OCI-LY3 (cell line): ENCODE results near the gene OLA1.

Source experiments
- H2AFZ ChIP-seq: fragments of 200-600, 300-600 bp; shearing (Covaris generic); 2 replicates; pipeline ENCODE4 v1.6.0; 2014; ENCODE audit warnings: antibody characterized with exemption, low read depth, low read length
- H3K27ac ChIP-seq: fragments of 200-600, 300-600 bp; sonication (generic); 2 replicates; pipeline ENCODE4 v1.5.1; 2014; ENCODE audit warnings: mild to moderate bottlenecking, low read length, moderate library complexity, mixed read lengths
- H3K27me3 ChIP-seq: fragments of 200-600, 300-600 bp; sonication (generic); 2 replicates; pipeline ENCODE4 v1.6.1; 2014; ENCODE audit warnings: low read depth, low read length, mixed read lengths
- H3K36me3 ChIP-seq: fragments of 200-600, 300-600 bp; sonication (generic); replicated peaks from 2 replicates; pipeline ENCODE3; 2014; ENCODE audit warnings: low read depth, low read length, mixed read lengths
- H3K4me1 ChIP-seq: fragments of 300-600, 200-600 bp; sonication (generic); 2 replicates; pipeline ENCODE4 v1.6.1; 2014; ENCODE audit warnings: low read length, mixed read lengths
- H3K4me2 ChIP-seq: fragments of 200-600, 300-600 bp; sonication (generic); 2 replicates; pipeline ENCODE4 v1.6.1; 2014; ENCODE audit warnings: low read length, mixed read lengths
- H3K4me3 ChIP-seq: fragments of 300-600, 200-600 bp; sonication (generic); 2 replicates; pipeline ENCODE4 v1.5.1; 2014; ENCODE audit warnings: antibody characterized with exemption, mild to moderate bottlenecking, low read length, moderate library complexity
- H3K79me2 ChIP-seq: fragments of 300-600, 200-600 bp; shearing (Covaris generic); 2 replicates; pipeline ENCODE4 v1.6.1; 2014; ENCODE audit warnings: mild to moderate bottlenecking, low read length, mixed read lengths
- H3K9ac ChIP-seq: fragments of 300-600, 200-600 bp; shearing (Covaris generic); 2 replicates; pipeline ENCODE4 v1.6.0; 2014; ENCODE audit warnings: mild to moderate bottlenecking, low read length, moderate library complexity
- H3K9me3 ChIP-seq: fragments of 200-600, 300-600 bp; shearing (Covaris generic); 2 replicates; pipeline ENCODE4 v1.6.1; 2014; ENCODE audit warnings: low read length, mixed read lengths; ENCODE audit not compliant: insufficient read depth
- H4K20me1 ChIP-seq: fragments of 200-600, 300-600 bp; sonication (generic); 2 replicates; pipeline ENCODE4 v1.6.1; 2016; ENCODE audit warnings: low read length, mixed read lengths; ENCODE audit not compliant: insufficient read depth
- EZH2phosphoT487 ChIP-seq: fragments of 200-600 bp; shearing (Covaris generic); IDR thresholded peaks from 2 replicates; pipeline ENCODE4 v1.6.1; 2018; ENCODE audit warnings: antibody characterized with exemption, mixed run types, low read depth
- TF ChIP-seq, protein P1 (sequence below): fragments of 200-600, 300-600 bp; sonication (generic); IDR thresholded peaks from 2 replicates; pipeline ENCODE4 v1.5.1; 2014; ENCODE audit warnings: antibody characterized with exemption, low read length, low read depth

Gene OLA1

DNA sequence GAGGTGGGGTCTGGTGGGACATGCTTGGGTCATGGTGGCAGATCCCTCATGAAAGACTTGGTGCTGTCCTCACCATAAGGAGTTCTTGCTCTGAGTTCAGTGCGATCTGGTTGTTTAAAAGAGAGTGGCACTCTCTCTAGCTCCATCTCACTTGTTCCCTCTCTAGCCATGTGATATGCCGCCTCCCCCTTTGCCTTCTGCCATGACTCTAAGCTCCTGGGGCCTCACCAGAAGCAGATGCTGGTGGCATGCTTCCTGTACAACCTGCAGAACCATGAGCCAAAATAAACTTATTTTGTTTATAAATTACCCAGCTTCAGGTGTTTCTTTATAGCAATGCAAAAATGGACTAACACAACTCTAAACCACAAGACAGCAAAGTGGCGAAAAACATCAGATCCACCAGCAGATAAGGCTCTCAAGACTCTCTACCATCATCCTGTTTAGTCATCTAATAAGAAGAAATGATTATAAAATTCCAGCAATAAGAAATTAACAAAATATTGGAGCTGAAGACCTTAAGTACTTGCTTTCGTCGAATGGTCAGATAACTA is 75.5 kb downstream of the OLA1 start:
- H3K27me3 ChIP-seq, result no peaks in the 10 kb centered on the region

DNA sequence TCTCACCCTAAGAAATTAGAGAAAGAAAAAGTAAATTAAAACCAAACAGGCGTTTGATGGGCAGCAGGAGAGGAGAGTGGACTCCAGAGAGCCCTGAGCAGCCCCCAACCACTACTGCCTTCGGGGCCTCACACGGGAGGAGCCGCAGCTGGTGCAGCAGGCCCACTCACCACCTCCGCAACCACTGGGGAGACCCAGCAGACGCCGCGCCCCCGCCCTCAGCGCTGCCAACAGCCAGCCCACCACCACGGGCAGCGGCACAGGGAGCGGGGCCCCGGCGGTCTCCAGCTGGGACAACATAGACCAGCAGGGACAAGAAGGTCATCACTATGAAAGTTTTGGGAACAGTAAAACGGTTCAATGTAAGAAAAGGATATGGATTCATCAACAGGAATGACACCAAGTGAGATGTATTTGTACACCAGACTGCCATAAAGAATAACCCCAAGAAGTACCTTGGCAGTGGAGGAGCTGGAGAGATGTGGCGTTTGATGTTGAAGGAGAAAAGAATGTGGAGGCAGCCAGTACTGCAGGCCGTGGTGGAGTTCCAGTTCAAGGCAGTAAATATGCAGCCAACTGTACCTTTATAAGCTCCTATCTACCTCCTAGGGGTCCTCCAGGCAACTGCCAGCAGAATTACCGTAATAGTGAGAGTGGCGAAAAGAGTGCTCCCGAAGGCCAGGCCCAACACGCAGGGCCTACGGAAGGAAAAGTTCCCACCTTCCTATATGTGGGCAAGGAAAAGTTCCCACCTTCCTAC is 76.5 kb downstream of the OLA1 start:
- H3K79me2 ChIP-seq, result peaks cover 28% of the 10 kb centered on the region
- 0 out of 2 replicates have a peak, but pooled peaks cover 8% of the 10 kb centered on the region for H3K9me3 ChIP-seq
- peaks cover 33% of the 10 kb centered on the region for H3K36me3 ChIP-seq

More for the DNA sequence above, 75.5 kb downstream of the OLA1 start:
- Histone ChIP-seq H3K36me3 (peaks cover 33% of the 10 kb centered on the region), H3K9me3 (0 out of 2 replicates have a peak, but pooled peaks cover 8% of the 10 kb centered on the region), H3K9ac (no peak overlapping the region), H3K27ac (no peak overlapping the region), H3K4me3 (no peak overlapping the region), H3K4me2 (no peak overlapping the region), H3K79me2 (peaks cover 34% of the 10 kb centered on the region), H3K4me1 (0 out of 2 replicates have a peak, but pooled peaks cover 7% of the 10 kb centered on the region), H2AFZ (no peak overlapping the region), H4K20me1 (no peaks in the 10 kb centered on the region)
- no peak for TF ChIP-seq EZH2phosphoT487
- TF ChIP-seq, protein P1, sequence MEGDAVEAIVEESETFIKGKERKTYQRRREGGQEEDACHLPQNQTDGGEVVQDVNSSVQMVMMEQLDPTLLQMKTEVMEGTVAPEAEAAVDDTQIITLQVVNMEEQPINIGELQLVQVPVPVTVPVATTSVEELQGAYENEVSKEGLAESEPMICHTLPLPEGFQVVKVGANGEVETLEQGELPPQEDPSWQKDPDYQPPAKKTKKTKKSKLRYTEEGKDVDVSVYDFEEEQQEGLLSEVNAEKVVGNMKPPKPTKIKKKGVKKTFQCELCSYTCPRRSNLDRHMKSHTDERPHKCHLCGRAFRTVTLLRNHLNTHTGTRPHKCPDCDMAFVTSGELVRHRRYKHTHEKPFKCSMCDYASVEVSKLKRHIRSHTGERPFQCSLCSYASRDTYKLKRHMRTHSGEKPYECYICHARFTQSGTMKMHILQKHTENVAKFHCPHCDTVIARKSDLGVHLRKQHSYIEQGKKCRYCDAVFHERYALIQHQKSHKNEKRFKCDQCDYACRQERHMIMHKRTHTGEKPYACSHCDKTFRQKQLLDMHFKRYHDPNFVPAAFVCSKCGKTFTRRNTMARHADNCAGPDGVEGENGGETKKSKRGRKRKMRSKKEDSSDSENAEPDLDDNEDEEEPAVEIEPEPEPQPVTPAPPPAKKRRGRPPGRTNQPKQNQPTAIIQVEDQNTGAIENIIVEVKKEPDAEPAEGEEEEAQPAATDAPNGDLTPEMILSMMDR, result no peak

DNA sequence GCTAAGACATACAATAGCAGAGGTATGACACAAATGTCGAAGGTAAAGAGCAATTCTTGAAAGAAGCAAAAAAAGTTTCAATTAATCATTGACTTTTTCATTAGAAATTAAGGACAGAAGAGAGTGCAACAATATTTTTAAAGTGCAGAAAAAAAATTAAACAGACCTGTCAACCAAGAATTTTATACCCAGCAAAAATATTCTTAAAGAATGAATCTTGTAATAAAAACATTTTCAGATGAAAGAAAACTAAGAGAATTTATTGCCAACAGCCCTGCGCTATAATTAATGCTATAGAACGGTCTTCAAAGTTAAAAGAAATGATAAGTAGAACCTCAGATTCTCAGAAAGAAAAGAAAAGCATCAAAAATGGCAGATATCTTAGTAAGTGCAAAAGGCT is 79.0 kb downstream of the OLA1 start:
- peaks cover 20% of the 10 kb centered on the region for H3K36me3 ChIP-seq
- H3K27me3 ChIP-seq, result no peaks in the 10 kb centered on the region
- H3K9me3 ChIP-seq, result 0 out of 2 replicates have a peak, but pooled peaks cover 7% of the 10 kb centered on the region
- no peak overlapping the region for H3K4me2 ChIP-seq
- peaks cover 25% of the 10 kb centered on the region for H3K79me2 ChIP-seq
- H3K9ac ChIP-seq, result no peak overlapping the region
- TF ChIP-seq, protein P1, result no peak
- no peak for TF ChIP-seq EZH2phosphoT487
- no peaks in the 10 kb centered on the region for H4K20me1 ChIP-seq
- H3K27ac ChIP-seq, result no peak overlapping the region
- no peak overlapping the region for H3K4me3 ChIP-seq
- no peaks in the 10 kb centered on the region for H3K4me1 ChIP-seq
- H2AFZ ChIP-seq, result no peak overlapping the region

More for the DNA sequence above, 76.5 kb downstream of the OLA1 start:
- H4K20me1 ChIP-seq, result no peaks in the 10 kb centered on the region
- no peak overlapping the region for H3K27ac ChIP-seq
- H3K4me2 ChIP-seq, result no peak overlapping the region
- 0 out of 2 replicates have a peak, but pooled peaks cover 5% of the 10 kb centered on the region for H3K4me1 ChIP-seq
- no peak overlapping the region for H3K4me3 ChIP-seq
- H3K27me3 ChIP-seq, result no peaks in the 10 kb centered on the region
- no peak overlapping the region for H3K9ac ChIP-seq
- no peak overlapping the region for H2AFZ ChIP-seq
- TF ChIP-seq EZH2phosphoT487, result no peak
- TF ChIP-seq, protein P1, result no peak

DNA sequence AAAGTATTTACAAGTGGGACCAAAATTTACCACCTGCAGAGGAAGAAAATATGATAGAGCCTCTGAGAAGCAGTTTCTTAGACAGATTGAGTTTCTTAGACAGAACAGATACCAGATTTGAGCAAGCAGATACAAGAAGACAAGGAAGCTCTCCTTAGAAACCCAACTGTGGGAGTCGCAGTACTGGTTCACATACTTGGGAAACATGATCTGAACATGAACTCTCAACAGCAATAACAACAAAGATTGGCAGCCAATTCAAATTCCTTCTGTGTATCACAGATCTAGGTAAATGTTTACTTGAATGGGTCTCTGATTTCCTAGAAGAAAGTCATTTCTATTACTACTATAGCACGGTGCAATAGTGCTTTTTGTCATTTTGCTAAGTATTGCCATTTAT is 82.1 kb downstream of the OLA1 start:
- no peaks in the 10 kb centered on the region for H3K4me1 ChIP-seq
- no peak overlapping the region for H3K9ac ChIP-seq
- no peak overlapping the region for H3K4me2 ChIP-seq
- no peak overlapping the region for H2AFZ ChIP-seq
- H3K36me3 ChIP-seq, result peaks cover 14% of the 10 kb centered on the region
- no peaks in the 10 kb centered on the region for H4K20me1 ChIP-seq
- TF ChIP-seq EZH2phosphoT487, result no peak
- TF ChIP-seq, protein P1, result no peak
- no peak overlapping the region for H3K27ac ChIP-seq
- H3K79me2 ChIP-seq, result peaks cover 12% of the 10 kb centered on the region
- 0 out of 2 replicates have a peak, but pooled peaks cover 7% of the 10 kb centered on the region for H3K9me3 ChIP-seq
- no peak overlapping the region for H3K4me3 ChIP-seq
- H3K27me3 ChIP-seq, result no peaks in the 10 kb centered on the region
